ENCODE data around the gene AHDC1.

GRCh38 chr1:27503844-27504587 lies 99.9 kb downstream of the AHDC1 start:
- TF ChIP-seq JUN (CRISPR knock-in tag; IDR thresholded peaks at IDR 0.05) = no peak
- TF ChIP-seq, protein P1, sequence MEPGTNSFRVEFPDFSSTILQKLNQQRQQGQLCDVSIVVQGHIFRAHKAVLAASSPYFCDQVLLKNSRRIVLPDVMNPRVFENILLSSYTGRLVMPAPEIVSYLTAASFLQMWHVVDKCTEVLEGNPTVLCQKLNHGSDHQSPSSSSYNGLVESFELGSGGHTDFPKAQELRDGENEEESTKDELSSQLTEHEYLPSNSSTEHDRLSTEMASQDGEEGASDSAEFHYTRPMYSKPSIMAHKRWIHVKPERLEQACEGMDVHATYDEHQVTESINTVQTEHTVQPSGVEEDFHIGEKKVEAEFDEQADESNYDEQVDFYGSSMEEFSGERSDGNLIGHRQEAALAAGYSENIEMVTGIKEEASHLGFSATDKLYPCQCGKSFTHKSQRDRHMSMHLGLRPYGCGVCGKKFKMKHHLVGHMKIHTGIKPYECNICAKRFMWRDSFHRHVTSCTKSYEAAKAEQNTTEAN (CRISPR knock-in tag; IDR thresholded peaks at IDR 0.05) = no peak
- TF ChIP-seq, protein P2, sequence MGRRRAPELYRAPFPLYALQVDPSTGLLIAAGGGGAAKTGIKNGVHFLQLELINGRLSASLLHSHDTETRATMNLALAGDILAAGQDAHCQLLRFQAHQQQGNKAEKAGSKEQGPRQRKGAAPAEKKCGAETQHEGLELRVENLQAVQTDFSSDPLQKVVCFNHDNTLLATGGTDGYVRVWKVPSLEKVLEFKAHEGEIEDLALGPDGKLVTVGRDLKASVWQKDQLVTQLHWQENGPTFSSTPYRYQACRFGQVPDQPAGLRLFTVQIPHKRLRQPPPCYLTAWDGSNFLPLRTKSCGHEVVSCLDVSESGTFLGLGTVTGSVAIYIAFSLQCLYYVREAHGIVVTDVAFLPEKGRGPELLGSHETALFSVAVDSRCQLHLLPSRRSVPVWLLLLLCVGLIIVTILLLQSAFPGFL (CRISPR knock-in tag; IDR thresholded peaks at IDR 0.05; ENCODE audit: borderline replicate concordance) = no peak
- TF ChIP-seq, protein P3, sequence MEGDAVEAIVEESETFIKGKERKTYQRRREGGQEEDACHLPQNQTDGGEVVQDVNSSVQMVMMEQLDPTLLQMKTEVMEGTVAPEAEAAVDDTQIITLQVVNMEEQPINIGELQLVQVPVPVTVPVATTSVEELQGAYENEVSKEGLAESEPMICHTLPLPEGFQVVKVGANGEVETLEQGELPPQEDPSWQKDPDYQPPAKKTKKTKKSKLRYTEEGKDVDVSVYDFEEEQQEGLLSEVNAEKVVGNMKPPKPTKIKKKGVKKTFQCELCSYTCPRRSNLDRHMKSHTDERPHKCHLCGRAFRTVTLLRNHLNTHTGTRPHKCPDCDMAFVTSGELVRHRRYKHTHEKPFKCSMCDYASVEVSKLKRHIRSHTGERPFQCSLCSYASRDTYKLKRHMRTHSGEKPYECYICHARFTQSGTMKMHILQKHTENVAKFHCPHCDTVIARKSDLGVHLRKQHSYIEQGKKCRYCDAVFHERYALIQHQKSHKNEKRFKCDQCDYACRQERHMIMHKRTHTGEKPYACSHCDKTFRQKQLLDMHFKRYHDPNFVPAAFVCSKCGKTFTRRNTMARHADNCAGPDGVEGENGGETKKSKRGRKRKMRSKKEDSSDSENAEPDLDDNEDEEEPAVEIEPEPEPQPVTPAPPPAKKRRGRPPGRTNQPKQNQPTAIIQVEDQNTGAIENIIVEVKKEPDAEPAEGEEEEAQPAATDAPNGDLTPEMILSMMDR (IDR thresholded peaks at IDR 0.05) = no peak
- TF ChIP-seq TP53 (CRISPR knock-in tag; IDR thresholded peaks at IDR 0.05) = no peak
- TF ChIP-seq ZSCAN18 (CRISPR knock-in tag; IDR thresholded peaks at IDR 0.05) = no peak
- TF ChIP-seq CBFB (CRISPR knock-in tag; IDR thresholded peaks at IDR 0.05; ENCODE audit: low read depth) = no peak
- TF ChIP-seq, protein P4, sequence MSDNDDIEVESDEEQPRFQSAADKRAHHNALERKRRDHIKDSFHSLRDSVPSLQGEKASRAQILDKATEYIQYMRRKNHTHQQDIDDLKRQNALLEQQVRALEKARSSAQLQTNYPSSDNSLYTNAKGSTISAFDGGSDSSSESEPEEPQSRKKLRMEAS (CRISPR knock-in tag; IDR thresholded peaks at IDR 0.05) = no peak
- TF ChIP-seq, protein P5, sequence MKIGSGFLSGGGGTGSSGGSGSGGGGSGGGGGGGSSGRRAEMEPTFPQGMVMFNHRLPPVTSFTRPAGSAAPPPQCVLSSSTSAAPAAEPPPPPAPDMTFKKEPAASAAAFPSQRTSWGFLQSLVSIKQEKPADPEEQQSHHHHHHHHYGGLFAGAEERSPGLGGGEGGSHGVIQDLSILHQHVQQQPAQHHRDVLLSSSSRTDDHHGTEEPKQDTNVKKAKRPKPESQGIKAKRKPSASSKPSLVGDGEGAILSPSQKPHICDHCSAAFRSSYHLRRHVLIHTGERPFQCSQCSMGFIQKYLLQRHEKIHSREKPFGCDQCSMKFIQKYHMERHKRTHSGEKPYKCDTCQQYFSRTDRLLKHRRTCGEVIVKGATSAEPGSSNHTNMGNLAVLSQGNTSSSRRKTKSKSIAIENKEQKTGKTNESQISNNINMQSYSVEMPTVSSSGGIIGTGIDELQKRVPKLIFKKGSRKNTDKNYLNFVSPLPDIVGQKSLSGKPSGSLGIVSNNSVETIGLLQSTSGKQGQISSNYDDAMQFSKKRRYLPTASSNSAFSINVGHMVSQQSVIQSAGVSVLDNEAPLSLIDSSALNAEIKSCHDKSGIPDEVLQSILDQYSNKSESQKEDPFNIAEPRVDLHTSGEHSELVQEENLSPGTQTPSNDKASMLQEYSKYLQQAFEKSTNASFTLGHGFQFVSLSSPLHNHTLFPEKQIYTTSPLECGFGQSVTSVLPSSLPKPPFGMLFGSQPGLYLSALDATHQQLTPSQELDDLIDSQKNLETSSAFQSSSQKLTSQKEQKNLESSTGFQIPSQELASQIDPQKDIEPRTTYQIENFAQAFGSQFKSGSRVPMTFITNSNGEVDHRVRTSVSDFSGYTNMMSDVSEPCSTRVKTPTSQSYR (CRISPR knock-in tag; IDR thresholded peaks at IDR 0.05) = no peak
- no peak for TF ChIP-seq USF2 (CRISPR knock-in tag; IDR thresholded peaks at IDR 0.05)
- TF ChIP-seq USF1 (CRISPR knock-in tag; IDR thresholded peaks at IDR 0.05) = no peak
- TF ChIP-seq NR2C2 (CRISPR knock-in tag; IDR thresholded peaks at IDR 0.05) = no peak
- no peak for TF ChIP-seq ATF3 (CRISPR knock-in tag; conservative IDR thresholded peaks at IDR 0.05)

Data from WTC11 (cell line).